ENCODE data around the gene CA10.

The CA10 gene

DNA sequence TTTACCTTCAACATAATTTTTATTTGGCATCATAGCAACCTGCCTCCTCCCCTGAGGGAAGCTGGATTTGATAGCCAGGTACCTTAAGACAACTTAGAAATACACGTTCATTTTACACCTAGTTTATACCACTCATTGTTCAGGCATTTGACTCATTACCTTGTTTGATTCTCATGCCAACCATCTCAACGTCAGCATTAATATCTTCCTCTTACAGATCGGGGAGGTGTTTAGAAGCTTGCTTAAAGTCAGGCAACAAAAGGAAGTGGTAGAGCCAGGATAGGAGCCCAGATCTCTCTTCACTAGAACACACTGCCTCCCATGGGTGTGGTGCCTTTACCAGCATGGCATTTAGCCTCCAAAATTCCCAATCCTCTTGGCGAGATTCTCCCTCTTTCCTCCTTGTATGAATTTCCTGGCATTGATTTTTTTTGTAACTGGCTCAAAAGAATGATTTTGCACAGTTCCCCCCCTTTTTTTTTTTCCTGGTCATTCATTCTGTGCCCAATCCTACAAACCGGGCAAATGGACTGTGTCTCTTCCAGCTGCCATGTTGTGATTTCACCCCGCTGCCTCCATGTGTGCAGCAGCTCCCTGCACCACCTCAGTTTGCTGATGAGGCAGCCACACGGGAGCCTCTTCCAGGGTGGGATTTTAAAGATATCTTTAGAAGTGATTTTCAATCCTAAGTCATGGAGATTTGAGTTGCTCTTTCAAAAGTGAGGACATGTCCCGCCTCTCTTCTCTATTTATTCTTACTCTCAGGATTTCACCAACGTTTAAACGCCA lies 514.6 kb downstream of the CA10 start:
- Mint-ChIP-seq H3K4me1 (ENCODE audit: low read depth in 2 of 2) (no peaks in the 10 kb centered on the region), H3K4me3 (no peak overlapping the region), H3K9me3 (no peaks in the 10 kb centered on the region), H3K36me3 (ENCODE audit: insufficient read depth) (no peaks in the 10 kb centered on the region), H3K27me3 (peaks cover 31 to 41% of the 10 kb centered on the region in 2 donors), H3K27ac (peak overlapping the region in 1 of 2 donors; percentile 6)
- ATAC-seq (replicated peaks) (no peak), DNase-seq (no peak)

DNA sequence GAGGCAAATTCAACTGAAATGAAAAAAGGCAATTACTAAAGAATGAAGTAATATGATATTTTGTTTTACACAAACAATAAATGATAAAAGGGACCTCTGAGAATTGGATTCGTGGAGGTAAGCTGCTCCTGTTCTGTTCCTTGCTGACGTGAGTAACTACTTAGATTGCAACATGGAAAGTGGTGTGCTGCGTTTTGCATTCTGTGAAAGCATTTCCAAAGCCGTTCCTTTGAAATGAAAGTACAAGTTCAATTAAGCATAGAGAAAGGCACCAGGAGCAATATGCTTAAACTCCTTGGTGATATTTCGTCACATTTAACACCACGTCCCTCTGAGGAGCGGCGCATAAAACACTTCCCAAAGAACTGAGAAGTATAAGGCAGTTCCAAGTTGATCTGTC lies 516.5 kb downstream of the CA10 start:
- H3K27me3 Mint-ChIP-seq = peaks cover 39 to 42% of the 10 kb centered on the region in 2 donors
- H3K27ac Mint-ChIP-seq = no peak overlapping the region

DNA sequence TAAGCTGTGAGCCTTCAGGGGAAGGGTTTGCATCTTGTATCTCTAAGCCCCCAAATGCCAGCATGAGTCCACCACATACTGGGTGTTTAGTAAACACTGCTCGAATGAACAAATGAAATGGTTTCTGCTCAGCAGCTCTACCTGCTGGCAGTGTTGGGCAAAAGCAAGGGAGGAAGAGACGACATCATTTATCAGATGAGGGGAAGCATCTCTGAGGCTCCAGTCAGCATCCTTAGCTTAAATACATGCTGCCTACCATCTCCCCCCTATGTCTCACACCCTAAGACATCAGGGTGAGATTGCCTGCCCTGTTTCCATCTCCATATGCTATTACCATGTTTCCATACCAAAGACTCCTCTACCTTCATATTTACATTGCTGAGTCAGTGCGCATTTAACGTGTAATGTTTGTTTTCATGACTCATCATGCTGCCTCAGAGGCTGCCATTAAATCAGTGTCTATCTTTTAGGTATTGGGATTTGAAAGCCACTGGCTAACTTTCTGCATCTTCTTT lies 518.3 kb downstream of the CA10 start:
- Mint-ChIP-seq H3K4me1 (ENCODE audit: low read depth in 2 of 2) (no peaks in the 10 kb centered on the region), H3K9me3 (no peaks in the 10 kb centered on the region), H3K27ac (no peak overlapping the region), H3K4me3 (no peak overlapping the region), H3K36me3 (ENCODE audit: insufficient read depth) (no peaks in the 10 kb centered on the region), H3K27me3 (peaks cover 28 to 36% of the 10 kb centered on the region in 2 donors)
- DNase-seq = no peak
- ATAC-seq (replicated peaks) = no peak

More for the DNA sequence above, 516.5 kb downstream of the CA10 start:
- Mint-ChIP-seq H3K4me1 (ENCODE audit: low read depth in 2 of 2) (no peaks in the 10 kb centered on the region), H3K36me3 (ENCODE audit: insufficient read depth) (no peaks in the 10 kb centered on the region), H3K4me3 (no peak overlapping the region), H3K9me3 (no peaks in the 10 kb centered on the region)
- DNase-seq (no peak), ATAC-seq (replicated peaks) (no peak)

DNA sequence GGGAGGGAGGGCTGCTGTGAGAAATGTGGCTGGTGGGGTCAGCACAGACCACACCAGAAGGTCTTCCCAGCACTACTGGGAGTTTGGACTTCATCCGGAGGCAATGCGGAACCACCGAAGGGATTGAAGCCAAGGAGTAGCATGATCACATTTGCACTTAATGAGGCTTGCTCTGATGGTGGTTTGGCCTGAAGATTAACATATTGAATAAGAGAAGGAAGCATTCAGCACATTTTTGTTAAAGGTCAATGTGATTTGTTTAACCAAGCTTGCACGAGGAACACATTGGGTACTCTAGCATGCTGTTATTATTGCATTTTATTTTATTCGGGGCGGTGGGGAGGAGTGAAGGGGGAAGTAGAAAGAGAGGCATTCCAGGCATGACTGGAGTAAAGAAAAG lies 519.5 kb downstream of the CA10 start:
- DNase-seq (no peak), ATAC-seq (replicated peaks) (no peak)
- H3K27ac Mint-ChIP-seq = no peak overlapping the region
- no peaks in the 10 kb centered on the region for H3K36me3 Mint-ChIP-seq (ENCODE audit: insufficient read depth)
- H3K4me3 Mint-ChIP-seq = no peak overlapping the region
- no peaks in the 10 kb centered on the region for H3K9me3 Mint-ChIP-seq
- H3K27me3 Mint-ChIP-seq = peaks cover 16 to 24% of the 10 kb centered on the region in 2 donors
- no peaks in the 10 kb centered on the region for H3K4me1 Mint-ChIP-seq (ENCODE audit: low read depth in 2 of 2)

DNA sequence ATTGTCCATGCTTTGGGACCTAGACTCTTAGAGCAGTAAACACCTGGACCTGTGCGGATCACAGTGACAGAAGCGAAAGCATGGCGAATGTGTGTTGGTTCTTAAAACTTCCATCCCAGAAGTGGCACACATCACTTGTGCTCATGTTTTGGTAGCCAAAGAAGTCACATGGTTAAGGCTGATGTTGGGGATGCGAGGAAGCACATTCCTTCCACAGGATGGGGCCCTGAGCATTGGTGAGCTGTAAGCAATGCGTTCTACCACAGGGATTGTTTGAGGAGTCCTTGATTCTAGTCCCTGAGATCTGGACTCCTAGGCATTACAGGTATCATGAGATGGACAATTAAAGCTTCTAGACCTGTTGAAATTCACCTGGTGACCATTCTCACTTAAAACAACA lies 522.2 kb downstream of the CA10 start:
- Mint-ChIP-seq H3K36me3 (ENCODE audit: insufficient read depth) (no peaks in the 10 kb centered on the region), H3K27ac (no peak overlapping the region), H3K4me1 (ENCODE audit: low read depth in 2 of 2) (no peaks in the 10 kb centered on the region), H3K4me3 (no peak overlapping the region), H3K27me3 (peaks cover 14 to 19% of the 10 kb centered on the region in 2 donors), H3K9me3 (no peaks in the 10 kb centered on the region)
- DNase-seq (no peak), ATAC-seq (replicated peaks) (no peak)

DNA sequence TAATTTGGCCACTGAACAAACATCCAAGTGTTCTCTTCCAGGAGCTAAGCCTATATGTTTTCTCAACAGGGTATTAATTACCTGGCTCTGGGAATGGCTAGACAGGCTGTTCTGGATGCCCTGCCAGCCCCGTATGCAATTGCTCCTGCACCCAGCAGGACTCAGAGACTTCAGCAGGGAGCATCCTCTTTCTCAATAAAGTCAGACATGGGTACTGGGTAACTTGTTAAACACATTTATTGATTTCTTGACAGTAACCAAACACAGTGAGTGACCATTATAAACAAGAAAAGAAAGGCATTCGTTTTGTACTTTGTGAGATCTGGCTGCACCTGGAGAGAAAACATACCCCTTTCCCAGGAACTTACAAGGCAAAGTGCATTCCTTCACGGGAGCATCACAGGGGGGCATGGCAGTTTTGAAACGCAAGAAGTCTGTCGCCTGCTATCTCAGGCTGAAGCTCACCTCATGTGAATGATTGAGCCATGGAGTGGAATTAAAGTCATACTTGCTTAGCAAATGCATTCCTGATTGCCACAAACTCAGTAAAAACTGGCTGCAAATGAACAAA lies 528.3 kb downstream of the CA10 start:
- Mint-ChIP-seq H3K9me3 (peaks cover 0 to 2% of the 10 kb centered on the region in 2 donors), H3K4me3 (no peak overlapping the region), H3K27ac (no peak overlapping the region), H3K36me3 (ENCODE audit: insufficient read depth) (no peaks in the 10 kb centered on the region), H3K27me3 (peaks cover 8 to 17% of the 10 kb centered on the region in 2 donors), H3K4me1 (ENCODE audit: low read depth in 2 of 2) (no peaks in the 10 kb centered on the region)
- no peak for ATAC-seq (replicated peaks)
- DNase-seq = no peak

DNA sequence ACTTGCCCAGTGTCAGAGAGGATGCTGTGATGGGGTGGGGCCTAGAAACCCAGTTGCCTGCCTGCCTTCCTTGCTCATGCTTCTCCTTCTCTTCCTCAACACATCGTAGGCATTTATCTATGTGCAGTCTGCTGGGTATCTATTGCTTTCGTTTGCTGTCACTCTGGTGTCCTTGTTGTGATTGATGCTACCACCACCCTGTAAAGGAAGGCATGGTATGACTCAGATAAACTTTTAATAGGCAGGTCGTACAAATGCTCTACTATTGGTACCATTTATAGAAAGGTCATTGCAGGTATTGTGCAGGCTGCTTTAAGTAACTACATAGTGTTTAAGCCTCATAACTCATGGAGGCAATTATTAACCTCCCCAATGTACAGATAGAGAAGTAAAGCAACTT lies 529.3 kb downstream of the CA10 start:
- no peaks in the 10 kb centered on the region for H3K36me3 Mint-ChIP-seq (ENCODE audit: insufficient read depth)
- DNase-seq (no peak), ATAC-seq (replicated peaks) (no peak)
- no peaks in the 10 kb centered on the region for H3K4me1 Mint-ChIP-seq (ENCODE audit: low read depth in 2 of 2)
- H3K9me3 Mint-ChIP-seq = peaks cover 0 to 2% of the 10 kb centered on the region in 2 donors
- peaks cover 8 to 17% of the 10 kb centered on the region in 2 donors for H3K27me3 Mint-ChIP-seq
- H3K27ac Mint-ChIP-seq = no peak overlapping the region
- H3K4me3 Mint-ChIP-seq = no peak overlapping the region

DNA sequence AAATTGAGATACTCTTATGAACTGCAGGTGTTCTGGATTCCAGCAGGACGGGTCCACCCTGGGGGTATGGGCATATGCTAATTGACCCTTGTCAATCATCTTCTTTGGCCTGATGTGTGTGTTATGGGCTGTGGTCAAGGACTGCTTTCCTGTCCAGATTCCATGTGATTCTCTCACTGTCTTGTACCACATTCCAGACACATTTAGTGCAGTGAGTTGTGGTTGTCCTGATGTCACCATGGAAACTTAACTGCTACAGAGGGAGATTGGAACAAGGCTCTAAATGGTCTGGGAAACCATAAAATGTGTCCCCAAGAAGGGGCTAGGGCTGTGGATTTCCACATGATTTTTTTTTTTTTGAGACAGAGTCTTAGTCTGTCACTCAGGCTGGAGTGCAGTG lies 530.7 kb downstream of the CA10 start:
- Mint-ChIP-seq H3K36me3 (ENCODE audit: insufficient read depth) (no peaks in the 10 kb centered on the region), H3K27ac (no peak overlapping the region), H3K4me3 (no peak overlapping the region), H3K4me1 (ENCODE audit: low read depth in 2 of 2) (no peaks in the 10 kb centered on the region), H3K27me3 (peaks cover 21 to 28% of the 10 kb centered on the region in 2 donors), H3K9me3 (peaks cover 0 to 2% of the 10 kb centered on the region in 2 donors)
- DNase-seq (no peak), ATAC-seq (replicated peaks) (no peak)

DNA sequence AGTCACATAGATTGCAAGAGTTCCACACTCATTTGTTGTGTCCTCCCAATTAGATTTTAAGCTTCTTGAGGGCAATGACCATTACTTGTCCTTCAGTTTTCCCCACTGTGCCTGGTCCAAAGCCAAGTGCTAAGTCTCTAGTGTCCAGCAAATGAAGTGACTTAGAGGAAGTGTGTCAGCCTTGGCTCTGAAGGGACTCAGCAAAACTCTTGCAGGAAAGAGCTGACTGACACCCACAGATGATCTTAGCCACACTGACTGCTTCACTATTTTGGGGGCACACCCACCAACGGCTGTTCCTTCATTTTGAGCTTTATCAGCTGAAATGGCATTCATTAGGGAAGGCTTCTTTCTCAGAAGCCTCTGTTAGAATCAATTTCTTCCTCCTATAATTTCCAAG lies 540.0 kb downstream of the CA10 start:
- H3K4me3 Mint-ChIP-seq = no peak overlapping the region
- H3K27ac Mint-ChIP-seq = no peak overlapping the region
- no peaks in the 10 kb centered on the region for H3K4me1 Mint-ChIP-seq (ENCODE audit: low read depth in 2 of 2)
- no peak for DNase-seq
- no peaks in the 10 kb centered on the region for H3K36me3 Mint-ChIP-seq (ENCODE audit: insufficient read depth)
- no peaks in the 10 kb centered on the region for H3K9me3 Mint-ChIP-seq
- ATAC-seq (replicated peaks) = no peak
- H3K27me3 Mint-ChIP-seq = peaks cover 58 to 60% of the 10 kb centered on the region in 2 donors

DNA sequence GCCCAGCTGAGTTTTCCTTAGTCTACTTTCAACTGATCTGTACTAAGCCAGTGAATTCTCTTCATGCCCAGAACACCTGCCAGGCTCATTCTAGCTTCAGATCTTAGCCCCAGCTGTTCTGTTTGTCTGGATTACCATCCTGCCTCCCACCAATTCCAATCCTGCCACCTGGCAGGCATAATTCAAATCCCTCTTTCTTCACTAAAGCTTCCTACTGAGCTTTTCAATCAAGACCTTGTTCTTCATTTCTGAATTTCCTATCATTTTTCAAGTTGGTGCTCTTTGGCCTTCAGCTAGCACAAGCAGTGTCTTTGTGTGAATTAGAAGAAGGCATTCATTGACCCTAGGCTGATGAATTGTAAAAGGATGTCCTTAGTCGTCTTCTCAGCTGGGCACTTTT lies 540.5 kb downstream of the CA10 start:
- Mint-ChIP-seq H3K27ac (no peak overlapping the region), H3K36me3 (ENCODE audit: insufficient read depth) (no peaks in the 10 kb centered on the region)

DNA sequence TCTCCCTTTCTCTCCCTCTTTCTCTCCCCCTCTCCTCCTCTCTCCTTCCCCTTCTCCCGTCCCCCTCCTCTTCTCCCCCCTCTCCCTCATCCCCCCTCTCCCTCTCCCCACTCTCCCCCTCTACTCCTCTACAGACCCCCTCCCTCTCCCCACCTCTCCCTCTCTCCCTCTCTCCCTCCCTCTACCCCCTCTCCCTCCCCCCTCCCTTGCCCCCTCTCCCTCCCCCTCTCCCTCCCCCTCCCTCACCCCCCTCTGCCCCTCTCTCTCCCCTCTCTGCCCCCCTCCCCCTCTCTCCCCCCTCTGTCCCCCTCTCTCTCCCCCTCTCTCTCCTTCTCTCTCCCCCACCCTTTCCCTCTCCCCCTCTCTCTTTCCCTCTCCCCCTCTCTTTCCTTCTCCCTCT lies 545.3 kb downstream of the CA10 start:
- H3K4me3 Mint-ChIP-seq = no peak overlapping the region
- H3K9me3 Mint-ChIP-seq = no peaks in the 10 kb centered on the region
- ATAC-seq (replicated peaks) (no peak), DNase-seq (no peak)
- H3K4me1 Mint-ChIP-seq (ENCODE audit: low read depth in 2 of 2) = no peaks in the 10 kb centered on the region
- H3K27me3 Mint-ChIP-seq = peaks cover 26 to 36% of the 10 kb centered on the region in 2 donors
- H3K27ac Mint-ChIP-seq = no peak overlapping the region
- H3K36me3 Mint-ChIP-seq (ENCODE audit: insufficient read depth) = no peaks in the 10 kb centered on the region

More for the DNA sequence above, 540.5 kb downstream of the CA10 start:
- no peaks in the 10 kb centered on the region for H3K9me3 Mint-ChIP-seq
- ATAC-seq (replicated peaks) (no peak), DNase-seq (no peak)
- peaks cover 54 to 55% of the 10 kb centered on the region in 2 donors for H3K27me3 Mint-ChIP-seq
- no peaks in the 10 kb centered on the region for H3K4me1 Mint-ChIP-seq (ENCODE audit: low read depth in 2 of 2)
- no peak overlapping the region for H3K4me3 Mint-ChIP-seq

DNA sequence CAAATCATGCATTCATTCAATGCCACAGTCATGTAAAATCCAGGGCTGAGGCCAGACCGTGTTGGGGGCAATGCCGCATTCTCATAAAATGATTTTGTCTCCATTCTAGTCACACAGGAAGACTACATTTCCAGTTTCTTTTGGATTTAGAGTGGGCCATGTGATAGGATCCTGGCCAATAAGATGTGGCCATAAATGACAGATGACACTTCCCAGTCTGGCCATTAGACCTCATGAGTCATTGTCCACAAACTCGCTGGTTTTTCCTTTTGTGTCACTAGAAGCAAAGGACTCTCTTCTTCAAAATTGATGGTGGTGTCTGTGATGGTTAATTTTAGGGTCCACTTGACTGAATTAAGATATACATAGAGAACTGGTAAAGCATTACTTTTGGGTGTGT lies 545.8 kb downstream of the CA10 start:
- DNase-seq (no peak), ATAC-seq (replicated peaks) (no peak)
- Mint-ChIP-seq H3K27me3 (peaks cover 20 to 30% of the 10 kb centered on the region in 2 donors), H3K36me3 (ENCODE audit: insufficient read depth) (no peaks in the 10 kb centered on the region), H3K27ac (no peak overlapping the region), H3K9me3 (no peaks in the 10 kb centered on the region), H3K4me1 (ENCODE audit: low read depth in 2 of 2) (no peaks in the 10 kb centered on the region), H3K4me3 (no peak overlapping the region)

DNA sequence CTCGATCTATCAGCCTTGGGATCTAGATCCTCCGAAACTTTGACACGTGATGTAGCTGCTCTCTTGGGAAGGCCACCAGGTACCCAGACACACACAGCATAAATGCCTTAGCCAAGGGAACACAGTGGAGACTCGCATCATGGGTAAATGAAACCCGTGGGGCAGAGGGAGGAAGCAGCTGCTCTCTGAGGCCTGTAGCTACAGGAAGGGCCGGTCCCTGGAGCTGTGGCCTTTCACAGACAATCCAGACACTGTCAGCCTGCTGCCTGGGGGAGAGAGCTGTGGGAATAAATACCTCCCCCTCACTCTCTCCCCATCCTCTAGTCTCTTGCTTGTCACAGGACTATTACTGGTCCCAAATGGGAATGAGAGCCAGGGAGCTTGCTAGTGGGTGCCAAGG lies 546.9 kb downstream of the CA10 start:
- DNase-seq = no peak
- Mint-ChIP-seq H3K27me3 (peaks cover 9 to 19% of the 10 kb centered on the region in 2 donors), H3K4me3 (no peak overlapping the region), H3K4me1 (ENCODE audit: low read depth in 2 of 2) (no peaks in the 10 kb centered on the region), H3K36me3 (ENCODE audit: insufficient read depth) (no peaks in the 10 kb centered on the region), H3K9me3 (no peaks in the 10 kb centered on the region), H3K27ac (no peak overlapping the region)
- ATAC-seq (replicated peaks) = no peak

DNA sequence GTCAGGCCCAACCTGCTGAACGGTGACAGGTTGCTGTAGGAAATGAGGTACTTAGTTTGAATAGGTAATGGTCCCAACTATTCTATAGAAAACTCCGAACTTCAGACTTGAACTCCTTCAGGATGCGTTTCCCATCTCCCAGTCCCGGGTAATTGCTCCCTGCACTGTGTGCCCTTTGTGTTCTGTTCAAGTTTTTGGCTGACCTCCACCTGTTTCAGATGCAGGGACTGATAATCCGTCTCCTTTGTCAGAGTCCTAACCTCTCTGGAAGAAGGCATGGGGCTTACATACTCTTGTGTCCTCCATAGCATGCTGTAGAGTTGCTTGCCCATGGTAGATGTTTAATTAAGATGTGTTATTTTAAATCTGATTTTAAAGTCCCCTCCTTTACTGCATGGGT lies 547.7 kb downstream of the CA10 start:
- H3K36me3 Mint-ChIP-seq (ENCODE audit: insufficient read depth) = no peaks in the 10 kb centered on the region
- no peak for ATAC-seq (replicated peaks)
- peaks cover 8 to 18% of the 10 kb centered on the region in 2 donors for H3K27me3 Mint-ChIP-seq
- no peaks in the 10 kb centered on the region for H3K4me1 Mint-ChIP-seq (ENCODE audit: low read depth in 2 of 2)
- no peaks in the 10 kb centered on the region for H3K9me3 Mint-ChIP-seq
- DNase-seq = no peak
- no peak overlapping the region for H3K4me3 Mint-ChIP-seq
- H3K27ac Mint-ChIP-seq = no peak overlapping the region
